HepG2 (cell line): Measurements from ENCODE around the gene DLX3. TPM values are rescaled to one million over a fixed set of nuclear protein-coding genes. Genes with fewer than 3 reads are reported as not detected.

Experiments used
- ADNP ChIP-seq: sonication (generic); formaldehyde crosslinking; IDR thresholded peaks from 2 replicates; pipeline ENCODE4 v1.4.0; 2020; ENCODE audit warnings: missing genetic modification reagents
- BRCA1 ChIP-seq: sonication (generic); formaldehyde crosslinking; IDR thresholded peaks from 2 replicates; pipeline ENCODE4 v1.4.0; 2020; ENCODE audit warnings: missing genetic modification reagents
- HNF1A ChIP-seq, 2 experiments: sonication (generic) in 1 of 2; formaldehyde crosslinking in 1 of 2; IDR thresholded peaks; 2 replicates each; pipeline versions ENCODE4 v1.4.0 to v1.6.1; 2016 to 2020; ENCODE audit warnings: borderline replicate concordance in 1 of 2, low read depth in 1 of 2, mild to moderate bottlenecking in 1 of 2, missing genetic modification reagents in 1 of 2
- KLF13 ChIP-seq: sonication (generic); formaldehyde crosslinking; IDR thresholded peaks from 2 replicates; pipeline ENCODE4 v1.4.0; 2020; ENCODE audit warnings: mild to moderate bottlenecking, missing genetic modification reagents
- NBN ChIP-seq: fragments of 450-650 bp; conservative IDR thresholded peaks from 2 replicates; pipeline ENCODE4 v1.6.1; 2017
- NCOA2 ChIP-seq: sonication (generic); formaldehyde crosslinking; IDR thresholded peaks from 2 replicates; pipeline ENCODE4 v1.8.0; 2022; ENCODE audit warnings: inconsistent platforms
- NFE2L2 ChIP-seq: fragments of 150-350 bp; IDR thresholded peaks from 2 replicates; pipeline ENCODE4 v1.6.1; 2014; ENCODE audit warnings: low read length
- NFRKB ChIP-seq: fragments of 450-650 bp; IDR thresholded peaks from 2 replicates; pipeline ENCODE4 v1.6.1; 2017
- PRMT3 ChIP-seq: sonication (generic); formaldehyde crosslinking; IDR thresholded peaks from 2 replicates; pipeline ENCODE4 v1.8.1; 2022; ENCODE audit warnings: low read depth, mild to moderate bottlenecking, moderate library complexity, missing genetic modification reagents, borderline replicate concordance
- RBFOX2 ChIP-seq: fragments of 200-400 bp; formaldehyde crosslinking; IDR thresholded peaks from 2 replicates; pipeline ENCODE4 v1.6.1; 2017; ENCODE audit warnings: low read depth, mild to moderate bottlenecking, low read length
- TCF7L2 ChIP-seq: IDR thresholded peaks from 2 replicates; pipeline ENCODE4 v1.6.1; 2011; ENCODE audit warnings: mild to moderate bottlenecking, low read depth, low read length, moderate library complexity
- TEAD3 ChIP-seq: optimal IDR thresholded peaks from 2 replicates; pipeline ENCODE3; 2016; ENCODE audit warnings: borderline replicate concordance
- THAP7 ChIP-seq: sonication (generic); formaldehyde crosslinking; IDR thresholded peaks from 2 replicates; pipeline ENCODE4 v1.8.1; 2023; ENCODE audit warnings: mild to moderate bottlenecking, missing genetic modification reagents
- THAP9 ChIP-seq: sonication (generic); formaldehyde crosslinking; IDR thresholded peaks from 2 replicates; pipeline ENCODE4; 2020; ENCODE audit warnings: missing genetic modification reagents, mild to moderate bottlenecking, borderline replicate concordance
- XRCC5 ChIP-seq: fragments of 200-400 bp; formaldehyde crosslinking; optimal IDR thresholded peaks from 2 replicates; pipeline ENCODE3; 2017; ENCODE audit warnings: mild to moderate bottlenecking, low read length
- ZFP41 ChIP-seq: sonication (generic); formaldehyde crosslinking; IDR thresholded peaks from 2 replicates; pipeline ENCODE4 v1.4.0; 2020; ENCODE audit warnings: mild to moderate bottlenecking, missing genetic modification reagents, borderline replicate concordance
- ZMAT3 ChIP-seq: sonication (generic); formaldehyde crosslinking; conservative IDR thresholded peaks from 2 replicates; pipeline ENCODE4 v1.7.0; 2021; ENCODE audit warnings: missing genetic modification reagents
- ZNF317 ChIP-seq: sonication (generic); formaldehyde crosslinking; IDR thresholded peaks from 2 replicates; pipeline ENCODE4 v1.5.0; 2020; ENCODE audit warnings: mild to moderate bottlenecking, missing genetic modification reagents
- ZNF556 ChIP-seq: sonication (generic); formaldehyde crosslinking; IDR thresholded peaks from 2 replicates; pipeline ENCODE4 v1.4.0; 2020; ENCODE audit warnings: mild to moderate bottlenecking, missing genetic modification reagents, borderline replicate concordance
- ZNF580 ChIP-seq: IDR thresholded peaks from 2 replicates; pipeline ENCODE4 v1.6.1; 2016; ENCODE audit warnings: low read depth, borderline replicate concordance
- ZNF747 ChIP-seq: sonication (generic); formaldehyde crosslinking; IDR thresholded peaks from 2 replicates; pipeline ENCODE4 v1.8.1; 2023; ENCODE audit warnings: missing genetic modification reagents, mild to moderate bottlenecking, borderline replicate concordance
- ZNF749 ChIP-seq: sonication (generic); formaldehyde crosslinking; IDR thresholded peaks from 2 replicates; pipeline ENCODE4 v1.8.0; 2022; ENCODE audit warnings: mild to moderate bottlenecking, missing genetic modification reagents, moderate library complexity, borderline replicate concordance
- ZNF766 ChIP-seq: sonication (generic); formaldehyde crosslinking; IDR thresholded peaks from 2 replicates; pipeline ENCODE4 v1.5.0; 2020; ENCODE audit warnings: missing genetic modification reagents, borderline replicate concordance
- polyA plus RNA-seq, 8 experiments: library from polyadenylated mRNA; depleted of rRNA in 3 of 8; stranded (reverse) in 7 of 8; unstranded in 1 of 8; fragments of >200 nt; fragmentation: Illumina TruSeq in 4 of 8; extraction: Trizol in 4 of 8; gene quantifications; 2 replicates each; pipeline versions ENCODE4 v1.2.1 to v1.2.3, GENCODE V29; 2011 to 2016; ENCODE audit warnings: low read depth in 4 of 8, missing spikeins in 1 of 8, mixed read lengths in 1 of 8; ENCODE audit not compliant: insufficient read depth in 1 of 8
- total RNA-seq, 5 experiments: library from RNA; depleted of rRNA; stranded (reverse); fragments of >200 nt; fragmentation: Illumina TruSeq; extraction: Trizol; gene quantifications; 2 replicates each; pipeline ENCODE4 v1.2.3, GENCODE V29; 2016; ENCODE audit warnings: low read depth in 1 of 5

The DLX3 gene
- total and polyA plus RNA-seq, 2 of the 13 experiments (the other 11 are each of a cell fraction or from before 2014, with no cell fraction given), result 0.03 TPM; not detected in 1

- TF ChIP-seq HNF1A (IDR thresholded peaks at IDR 0.05; ENCODE audit: low read depth) (no peak), HNF1A (CRISPR knock-in tag; IDR thresholded peaks at IDR 0.05; ENCODE audit: borderline replicate concordance) (no peak), ZNF766 (peak; percentile 30; the same call in 1 of the 2 replicates), NCOA2 (CRISPR knock-in tag) (no peak), RBFOX2 (peak; percentile 71), KLF13 (no peak), PRMT3 (CRISPR knock-in tag) (peak; percentile 92), ADNP (no peak), ZMAT3 (CRISPR knock-in tag) (no peak), NFRKB (no peak), THAP9 (CRISPR knock-in tag) (0 out of 2 replicates have a peak, but pooled peaks have one; percentile 18), ZNF580 (CRISPR knock-in tag) (no peak), ZNF317 (CRISPR knock-in tag) (no peak), NBN (no peak), ZNF749 (CRISPR knock-in tag) (no peak), TEAD3 (peak; percentile 63), ZFP41 (CRISPR knock-in tag) (no peak), ZNF747 (CRISPR knock-in tag) (no peak), TCF7L2 (no peak), ZNF556 (CRISPR knock-in tag) (0 out of 2 replicates have a peak, but pooled peaks have one; percentile 27), BRCA1 (no peak), NFE2L2 (no peak), XRCC5 (no peak), THAP7 (CRISPR knock-in tag) (no peak)
Measured at GRCh38 chr17:49968405-49969133, 26.5 kb downstream of the DLX3 start (continued).
